Endothelial cell of hepatic sinusoid (primary cell): ENCODE measurements around the gene KCNE4.

Source experiments
- in situ Hi-C: cut with HindIII; loops from 2 replicates; pipeline ENCODE4 v1.10.0; 2017; ENCODE audit warnings: low sequenced_read_pairs

Gene KCNE4, protein sequence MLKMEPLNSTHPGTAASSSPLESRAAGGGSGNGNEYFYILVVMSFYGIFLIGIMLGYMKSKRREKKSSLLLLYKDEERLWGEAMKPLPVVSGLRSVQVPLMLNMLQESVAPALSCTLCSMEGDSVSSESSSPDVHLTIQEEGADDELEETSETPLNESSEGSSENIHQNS

DNA sequence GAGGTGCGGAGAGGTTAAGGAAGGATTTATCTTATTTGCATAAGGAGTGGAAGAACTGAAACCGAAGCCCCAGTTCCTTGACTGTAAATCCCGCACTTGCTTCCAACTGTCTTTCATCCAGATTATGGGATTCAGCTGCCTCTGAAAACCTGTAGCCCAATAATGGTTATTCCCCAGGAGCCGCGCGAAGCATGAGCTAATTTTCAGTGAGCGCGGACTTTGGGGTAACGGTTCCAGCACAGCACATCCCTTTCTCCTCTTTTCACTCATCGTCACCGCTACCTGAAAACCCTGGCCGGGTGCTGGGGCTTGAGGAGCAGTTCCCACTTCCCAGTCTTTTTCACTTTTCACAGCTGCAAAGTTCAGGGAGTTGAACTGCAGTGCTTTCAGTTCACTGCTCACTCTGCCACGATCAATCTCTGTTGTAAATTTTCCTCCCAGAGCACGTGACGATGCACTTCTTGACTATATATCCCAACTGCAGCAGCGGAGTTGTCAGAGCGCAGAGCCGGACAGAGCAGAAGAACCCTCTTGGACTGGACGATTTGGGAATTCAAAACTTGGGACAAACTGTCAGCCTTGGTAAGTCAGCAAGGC lies at the start of gene KCNE4:
KCNE4 (plus strand) TSS at position 498 of the 597 bp plus-strand sequence. CDS start 641 bp downstream, outside the sequence.
- in situ Hi-C loops = loop anchor here (5.0 kb wide), 1 partner anchor 51 kb away; no protein-coding TSS in a partner anchor

DNA sequence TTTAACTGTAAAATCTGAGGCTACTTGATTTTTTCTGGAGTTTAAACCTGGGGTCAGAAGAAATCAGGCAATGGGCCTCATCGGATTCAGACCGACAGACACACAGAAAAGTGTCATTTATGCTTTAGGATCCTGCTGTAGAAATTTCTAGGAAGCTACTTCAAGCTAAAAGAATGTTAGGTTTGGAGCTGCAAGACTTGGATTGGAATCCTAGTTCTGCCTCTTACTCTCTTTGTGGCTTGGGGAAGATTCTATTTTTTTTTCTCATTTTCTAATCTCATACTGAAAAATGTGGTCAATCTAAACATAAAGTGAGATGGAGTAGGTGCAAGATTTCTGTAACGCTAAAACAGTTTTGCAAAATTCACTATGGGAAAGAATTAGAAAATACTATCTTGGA lies 48.8 kb upstream of the KCNE4 start:
- in situ Hi-C loops = no loop called here

DNA sequence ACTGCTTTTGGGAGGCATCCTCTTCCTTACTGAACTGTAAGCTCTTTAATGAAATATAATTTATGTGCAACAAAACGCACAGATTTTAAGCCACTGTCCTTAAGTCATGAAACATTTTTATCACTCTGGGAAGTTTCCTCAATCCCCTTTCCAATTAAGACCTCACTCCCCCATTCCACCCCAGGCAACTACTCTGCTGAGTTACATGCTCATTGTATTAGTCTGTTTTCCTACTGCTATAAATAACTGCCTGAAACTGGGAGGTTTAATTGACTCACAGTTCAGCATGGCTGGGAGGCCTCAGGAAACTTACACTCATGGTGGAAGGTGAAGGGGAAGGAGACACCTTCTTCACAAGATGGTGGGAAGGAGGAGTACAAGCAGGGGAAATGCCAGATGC lies 46.5 kb upstream of the KCNE4 start:
- in situ Hi-C loops = no loop called here

DNA sequence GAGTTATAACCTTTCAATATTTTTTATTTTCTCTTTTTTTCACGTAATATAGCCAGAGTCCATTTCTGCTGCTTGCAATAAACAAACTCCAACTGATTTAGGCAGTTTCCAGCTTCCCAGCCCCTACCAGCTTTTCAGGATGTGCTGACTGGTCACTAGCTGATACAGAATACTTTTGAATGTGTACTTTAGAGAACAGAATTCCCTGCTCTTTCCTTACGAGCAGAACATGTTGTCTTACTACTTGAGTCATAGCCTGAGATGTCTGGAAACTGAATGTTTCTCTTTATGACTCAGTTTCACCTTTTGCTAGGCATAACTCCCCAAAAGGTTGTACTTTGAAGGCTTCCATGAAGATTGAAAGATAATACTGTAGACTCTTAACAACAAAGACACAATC lies 44.5 kb upstream of the KCNE4 start:
- in situ Hi-C loops = no loop called here

DNA sequence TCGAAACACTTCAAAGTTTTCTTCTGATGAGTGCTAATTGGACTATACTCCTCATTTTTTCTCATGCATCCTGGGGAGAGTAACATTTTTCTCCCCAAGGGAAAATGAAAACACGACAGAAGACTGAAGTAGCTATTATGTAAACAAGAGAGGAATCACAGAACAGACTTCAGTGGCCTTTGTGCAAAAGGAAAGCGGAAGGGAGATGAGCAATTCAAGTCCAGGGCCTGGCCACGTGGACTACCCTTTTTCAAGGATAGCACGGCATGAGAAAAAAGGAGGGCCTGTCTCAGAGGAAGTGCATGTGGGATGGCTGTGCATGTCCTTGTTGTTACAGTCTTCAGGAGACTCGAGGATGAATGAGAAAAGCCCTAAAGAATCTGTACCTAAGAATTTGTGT lies 43.8 kb upstream of the KCNE4 start:
- in situ Hi-C loops = no loop called here

DNA sequence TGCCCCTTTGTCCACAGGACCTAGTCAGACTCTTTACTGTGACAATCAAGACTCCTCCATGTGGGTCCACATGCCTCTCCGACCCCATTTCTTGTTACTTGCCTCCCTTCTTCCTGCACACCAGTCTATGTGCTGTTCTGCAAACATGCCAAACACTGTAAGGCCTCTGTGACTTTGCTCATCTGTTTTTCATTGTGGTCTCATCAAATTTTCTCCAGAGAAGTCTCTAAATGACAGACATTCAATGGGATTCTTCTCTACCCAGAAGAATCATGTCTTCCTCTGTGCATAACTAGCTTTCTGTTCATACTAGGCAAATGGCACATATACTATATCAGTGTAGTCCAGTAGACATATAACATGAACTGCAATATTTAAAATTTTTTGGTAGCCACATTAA lies 43.0 kb upstream of the KCNE4 start:
- in situ Hi-C loops = no loop called here

DNA sequence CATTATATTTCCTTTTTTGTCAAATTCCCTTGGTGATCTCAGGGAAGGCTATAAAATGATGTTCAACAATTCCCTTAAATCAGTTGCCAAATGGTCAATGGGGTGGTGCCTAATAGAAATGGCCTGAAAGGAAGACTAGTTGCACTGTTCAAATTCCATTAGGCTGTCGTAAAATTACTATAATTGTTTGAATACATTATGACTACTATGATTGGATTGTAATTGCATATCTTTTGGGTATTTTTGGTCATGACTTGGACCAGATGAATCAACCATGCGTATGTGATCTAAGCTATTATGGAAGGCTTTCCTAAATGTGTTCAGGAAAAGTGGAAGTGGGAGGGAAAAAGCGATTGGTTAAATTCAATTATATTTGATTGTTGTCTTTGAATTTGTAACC lies 41.3 kb upstream of the KCNE4 start:
- in situ Hi-C loops = no loop called here

DNA sequence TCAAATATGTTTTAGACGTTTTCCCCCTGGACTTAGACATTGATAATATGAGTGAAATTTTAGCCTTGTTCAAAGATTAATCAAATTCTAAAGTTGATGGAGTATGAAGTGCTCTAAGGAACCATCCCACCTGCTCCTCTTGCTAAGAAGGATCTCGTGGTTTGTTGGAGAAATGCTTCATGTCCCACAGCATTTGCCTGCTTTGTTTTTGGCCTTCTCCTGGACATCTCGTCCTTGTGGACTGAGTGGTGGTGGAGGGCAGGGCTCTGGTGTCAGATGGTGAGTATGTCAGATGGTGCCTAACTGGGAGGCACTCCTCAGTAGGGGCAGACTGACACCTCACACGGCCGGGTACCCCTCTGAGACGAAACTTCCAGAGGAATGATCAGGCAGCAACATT lies 39.7 kb upstream of the KCNE4 start:
- in situ Hi-C loops = no loop called here

DNA sequence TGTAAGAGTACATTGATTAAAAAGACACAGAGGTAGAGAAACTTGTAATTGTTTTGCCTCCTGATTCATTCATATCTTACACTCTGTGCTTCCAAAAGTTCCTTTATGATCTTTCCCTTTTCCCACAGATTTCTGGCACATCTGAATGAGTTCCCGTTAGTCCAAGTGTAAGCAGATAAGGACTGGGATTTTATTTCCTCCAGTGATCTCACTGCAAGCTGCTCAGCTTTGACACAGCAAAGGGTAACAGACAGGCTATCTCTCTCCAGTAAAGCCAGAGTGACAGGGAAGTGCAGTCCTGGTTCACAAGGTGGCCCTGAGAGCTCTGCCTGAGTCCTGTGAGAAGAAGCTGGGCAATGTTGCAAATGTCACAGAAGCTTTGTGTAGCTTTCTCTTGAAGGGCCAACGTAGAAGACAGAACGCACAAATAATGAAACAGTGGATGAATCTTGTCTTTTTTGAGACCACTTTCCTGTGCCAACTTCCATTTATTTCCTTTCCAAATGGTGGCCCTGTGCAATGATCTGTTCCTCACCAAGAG lies 32.5 kb upstream of the KCNE4 start:
- in situ Hi-C loops = no loop called here

DNA sequence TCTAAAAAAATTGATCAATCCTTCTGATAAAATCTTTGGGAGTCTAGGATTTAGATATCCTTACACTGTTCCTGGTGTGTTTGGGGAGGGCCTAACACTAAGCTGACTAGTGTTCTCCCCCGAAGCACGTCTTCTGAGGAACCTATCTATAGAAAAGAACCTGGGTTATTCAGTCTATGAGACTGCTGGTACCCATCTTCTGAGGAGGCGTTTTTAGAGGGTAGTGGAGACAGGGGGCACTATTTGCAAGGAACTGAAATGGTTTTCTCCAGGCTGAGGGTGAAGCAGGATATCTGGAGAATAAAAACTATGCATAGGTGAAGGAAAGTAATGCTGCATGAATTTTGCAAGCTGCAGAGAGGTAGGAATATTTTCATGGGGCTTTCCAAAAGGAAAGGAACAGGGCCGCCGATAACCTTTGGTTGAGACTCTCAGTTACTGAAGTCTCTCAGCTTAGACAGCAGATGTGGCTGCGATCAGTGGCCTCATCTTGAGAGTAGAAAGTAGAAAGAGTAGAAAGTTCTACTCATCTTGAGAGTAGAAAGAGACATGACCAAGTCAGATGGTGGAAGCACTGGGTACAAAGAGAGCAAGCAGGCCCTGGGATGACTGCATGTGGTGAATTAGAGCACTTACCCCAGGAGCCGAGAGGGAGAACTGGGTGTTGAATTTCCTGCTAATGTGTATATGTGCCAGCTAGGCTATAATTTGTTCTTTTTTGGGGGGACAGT lies 31.8 kb upstream of the KCNE4 start:
- in situ Hi-C loops = no loop called here

DNA sequence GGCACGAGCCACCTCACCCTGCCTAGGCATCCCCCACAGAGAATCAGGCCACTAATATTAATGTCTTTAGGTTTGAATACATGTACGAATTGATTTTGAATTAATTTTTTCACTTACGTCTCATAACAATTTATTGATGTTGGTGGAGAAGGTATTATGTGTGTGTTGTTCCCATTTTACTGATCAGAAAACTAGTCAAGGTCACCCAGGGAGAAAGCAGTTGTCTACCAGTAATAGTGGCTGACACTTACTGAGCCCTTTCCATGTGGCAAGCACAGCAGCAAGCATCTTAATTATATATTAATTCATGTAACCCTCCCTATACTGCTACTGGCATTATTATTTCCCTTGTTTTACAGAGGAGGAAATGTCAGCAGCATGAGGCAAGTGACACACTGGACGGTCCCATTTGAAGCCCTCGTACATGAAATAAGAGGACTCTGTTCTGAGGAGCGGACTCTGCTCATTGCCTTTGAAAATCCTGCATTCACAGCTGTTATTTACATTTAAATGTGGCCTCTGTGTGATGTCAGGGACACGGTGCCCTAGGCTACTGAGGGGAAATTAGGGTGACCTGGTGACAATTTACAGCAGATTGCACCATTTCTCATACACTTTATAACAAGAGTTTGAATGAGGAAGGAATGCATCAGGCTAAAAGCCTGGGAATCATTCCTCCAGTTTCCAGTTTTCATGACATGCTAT lies 30.9 kb upstream of the KCNE4 start:
- in situ Hi-C loops = no loop called here

DNA sequence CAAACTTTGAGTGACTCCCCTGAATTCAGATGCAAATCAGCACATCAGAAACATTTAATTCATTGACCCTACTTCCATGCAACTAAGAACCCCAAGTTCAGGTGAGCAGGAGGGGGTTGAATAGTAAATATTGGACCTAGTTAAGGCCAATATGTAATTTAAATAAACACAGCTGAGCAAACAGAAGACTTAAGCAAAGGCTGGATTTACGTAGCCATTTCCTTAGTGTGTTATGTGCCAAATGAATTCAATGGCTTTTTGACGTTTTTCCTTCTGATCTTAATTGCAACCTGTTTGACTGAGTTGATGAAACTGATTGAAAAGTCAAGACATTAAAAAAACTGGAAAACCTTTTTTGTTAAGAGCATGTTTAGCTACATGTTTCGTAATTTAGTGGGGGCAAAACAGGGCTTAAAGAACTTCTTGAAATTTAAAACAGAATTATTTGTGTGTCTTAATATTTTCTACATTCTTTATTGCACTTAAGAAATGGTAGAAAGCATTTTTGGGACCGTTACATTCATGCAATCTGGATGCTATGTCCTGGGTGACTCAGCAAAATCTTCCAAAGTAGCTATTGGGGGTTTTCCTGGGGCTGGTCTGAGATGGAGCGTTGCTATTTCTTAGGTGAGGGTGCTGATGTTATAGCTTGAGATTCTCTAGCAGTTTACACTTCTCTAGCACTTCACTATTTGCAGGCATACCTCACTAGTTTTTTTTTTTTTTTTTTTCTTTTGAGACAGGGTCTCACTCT lies 25.5 kb upstream of the KCNE4 start:
- in situ Hi-C loops = no loop called here

DNA sequence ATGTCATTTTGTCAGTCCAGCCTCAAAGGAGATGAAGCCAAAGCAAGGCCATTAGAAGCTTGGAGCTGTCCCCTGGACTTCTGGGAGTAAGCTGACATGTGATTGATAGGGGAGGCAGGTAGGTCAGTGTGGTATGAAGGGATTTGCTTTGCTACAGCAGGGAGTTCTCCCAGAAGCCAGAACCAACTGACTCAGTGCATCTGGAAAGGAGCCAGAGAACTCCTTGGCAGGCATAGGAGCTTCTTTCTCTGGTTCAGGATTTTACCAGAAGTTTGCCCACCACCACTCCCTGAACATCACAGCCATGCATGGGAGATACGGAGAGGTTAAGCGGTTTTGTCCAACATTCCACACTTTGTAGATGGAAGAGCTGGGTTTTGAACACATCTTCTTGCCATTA lies 24.5 kb upstream of the KCNE4 start:
- in situ Hi-C loops = no loop called here

DNA sequence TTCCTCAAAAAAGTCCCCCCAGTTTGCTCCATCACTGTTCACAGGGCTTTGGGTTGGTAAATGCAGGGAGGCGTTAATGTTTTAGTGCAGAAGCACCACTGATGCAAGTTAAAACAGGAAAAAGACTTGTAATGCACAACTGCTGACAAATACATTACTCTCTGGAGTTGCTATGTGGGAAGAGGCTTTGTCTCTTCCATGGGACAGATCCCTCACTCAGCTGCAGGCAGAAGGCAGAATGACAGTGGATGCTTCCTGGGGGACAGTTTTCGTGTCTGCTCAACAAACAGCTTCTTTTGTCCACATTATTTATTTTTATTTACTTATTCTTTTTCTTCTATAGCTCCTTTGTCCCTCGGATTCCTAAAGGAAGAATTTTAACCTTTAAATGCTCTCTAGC lies 22.7 kb upstream of the KCNE4 start:
- in situ Hi-C loops = no loop called here

DNA sequence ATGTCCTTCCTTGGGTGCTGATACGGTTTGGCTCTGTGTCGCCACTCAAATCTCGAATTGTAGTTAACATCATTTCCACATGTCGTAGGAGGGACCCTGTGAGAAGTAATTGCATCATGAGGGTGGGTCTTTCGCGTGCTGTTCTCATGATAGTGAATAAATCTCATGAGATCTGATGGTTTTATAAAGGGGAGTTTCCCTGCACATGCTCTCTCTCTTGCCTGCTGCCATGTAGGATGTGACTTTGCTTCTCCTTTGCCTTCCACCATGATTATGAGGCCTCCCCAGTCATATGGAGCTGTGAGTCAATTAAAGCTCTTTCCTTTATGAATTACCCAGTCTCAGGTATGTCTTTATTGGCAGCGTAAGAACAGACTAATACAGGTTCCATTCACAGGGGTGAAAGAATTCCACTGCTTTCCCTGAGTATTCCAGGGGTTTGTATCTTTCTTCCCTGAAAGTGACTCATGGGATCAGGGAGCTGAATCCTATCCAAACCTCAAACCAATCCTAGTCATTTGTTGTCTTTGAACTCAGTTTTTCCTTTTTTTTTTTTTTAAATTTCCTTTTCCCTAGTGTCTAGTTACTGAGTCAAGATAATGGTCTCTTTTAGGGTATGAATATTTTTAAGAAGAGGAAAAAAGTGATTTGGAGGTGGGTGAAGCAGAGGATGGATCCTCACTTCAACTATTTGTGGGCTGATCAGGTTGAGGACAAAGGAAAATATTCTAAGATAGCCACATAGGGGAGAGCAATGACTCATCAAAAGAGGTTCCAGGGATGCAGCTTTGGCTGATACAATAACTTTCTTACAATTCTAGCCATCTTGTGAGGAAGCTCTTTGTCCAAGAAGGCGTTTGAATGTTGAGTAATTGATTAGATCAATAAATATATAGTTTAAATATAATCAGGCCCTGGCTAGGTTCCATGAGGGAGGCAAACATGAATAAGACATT lies 19.5 kb upstream of the KCNE4 start:
- in situ Hi-C loops = no loop called here

DNA sequence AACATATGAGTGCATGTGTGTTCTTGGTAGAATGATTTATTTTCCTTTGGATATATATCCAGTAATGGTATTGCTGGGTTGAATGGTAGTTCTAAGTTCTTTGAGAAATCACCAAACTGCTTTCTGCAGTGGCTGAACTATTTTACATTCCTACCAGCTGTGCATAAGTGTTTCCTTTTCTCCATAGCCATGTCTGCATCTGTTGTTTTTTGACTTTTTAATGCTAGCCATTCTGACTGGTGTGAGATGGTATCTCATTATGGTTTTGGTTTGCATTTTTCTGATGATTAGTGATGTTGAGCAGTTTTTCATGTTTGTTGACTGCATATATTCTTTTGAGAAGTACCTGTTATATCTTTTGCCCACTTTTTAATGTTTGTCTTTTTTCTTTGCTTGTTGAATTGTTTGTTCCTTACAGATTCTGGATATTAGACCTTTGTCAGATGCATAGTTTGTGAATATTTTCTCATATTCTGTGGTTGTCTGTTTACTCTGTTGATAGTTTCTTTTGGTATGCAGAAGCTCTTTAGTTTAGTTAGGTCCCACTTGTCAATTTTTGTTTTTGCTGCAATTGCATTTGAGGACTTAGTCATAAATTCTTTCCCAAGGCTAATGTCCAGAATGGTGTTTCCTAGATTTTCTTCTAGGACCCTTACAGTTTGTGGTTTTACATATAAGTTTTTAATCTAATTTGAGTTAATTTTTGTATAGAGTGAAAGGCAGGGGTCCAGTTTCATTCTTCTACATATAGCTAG lies 17.6 kb upstream of the KCNE4 start:
- in situ Hi-C loops = no loop called here

DNA sequence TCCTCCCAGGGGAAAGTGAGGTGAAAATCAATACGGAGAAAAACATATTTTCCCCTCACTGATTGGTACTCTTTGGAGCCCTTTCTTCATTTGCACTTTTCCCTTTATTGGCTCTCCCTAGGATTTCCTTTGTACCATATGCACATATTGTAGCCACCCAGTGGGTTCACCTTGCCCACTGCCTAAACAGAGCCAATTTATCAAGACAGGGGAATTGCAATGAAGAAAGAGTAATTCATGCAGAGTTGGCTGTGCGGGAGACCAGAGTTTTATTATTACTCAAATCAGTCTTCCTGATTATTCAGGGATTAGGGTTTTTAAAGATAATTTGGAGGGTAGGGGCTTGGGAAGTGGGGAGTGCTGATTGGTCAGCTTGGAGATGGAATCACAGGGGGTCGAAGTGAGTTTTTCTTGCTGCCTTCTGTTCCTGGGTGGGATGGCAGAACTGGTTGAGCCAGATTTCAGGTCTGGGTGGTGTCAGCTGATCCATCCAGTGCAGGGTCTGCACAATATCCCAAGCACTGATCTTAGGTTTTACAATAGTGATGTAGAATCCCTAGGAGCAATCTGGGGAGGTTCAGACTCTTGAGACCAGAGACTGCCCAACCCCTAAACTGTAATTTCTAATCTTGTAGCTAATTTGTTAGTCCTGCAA lies 15.1 kb upstream of the KCNE4 start:
- in situ Hi-C loops = no loop called here

DNA sequence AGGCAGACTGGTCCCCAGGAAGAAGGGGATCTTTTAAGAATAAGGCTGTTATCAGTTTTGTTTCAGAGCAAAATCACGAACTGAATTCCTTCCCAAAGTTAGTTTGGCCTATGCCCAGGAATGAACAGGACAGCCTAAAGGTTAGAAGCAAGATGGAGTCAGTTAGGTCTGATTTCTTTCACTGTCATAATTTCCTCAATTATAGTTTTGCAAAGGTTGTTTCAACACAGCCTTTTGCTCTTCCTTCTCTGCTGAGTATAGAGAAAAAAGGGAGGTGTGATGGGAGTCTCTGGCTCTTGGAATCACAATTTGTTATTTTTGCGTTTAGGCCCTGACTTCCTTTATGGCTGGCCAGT lies 14.6 kb upstream of the KCNE4 start:
- in situ Hi-C loops = no loop called here
